Measurements from ENCODE around the gene ATAD3A. TPM values are rescaled to one million over a fixed set of nuclear protein-coding genes. Genes with fewer than 3 reads are reported as not detected.

Gene ATAD3A
- total RNA-seq, 4 donors from 2014 or later = 14.6 to 34.4 (median 20.4) TPM

- Histone ChIP-seq H3K4me3 (no peak overlapping the region), H3K27ac (no peak overlapping the region), H3K27me3 (no peaks in the 10 kb centered on the region), H3K9me3 (no peaks in the 10 kb centered on the region), H3K36me3 (peaks cover 0 to 29% (median 10%) of the 10 kb centered on the region in 4 donors), H3K4me1 (no peaks in the 10 kb centered on the region)
- DNase-seq = no peak
- 89% methylated on average over 17 of the region's 17 CpGs; no CpG with 5 or more reads in 1 of the 2 donors for WGBS, 2 donors (ENCODE audit: low coverage in 1 of 2)
- in situ Hi-C loops (cut with MboI; ENCODE audit: low pct_ligation_motif_present in 1 of 4, low pct_unique_long_range_greater_than_20kb in 1 of 4, low sequenced_read_pairs in 3 of 4) = no loop called here
- TF ChIP-seq EP300 (IDR thresholded peaks at IDR 0.05; ENCODE audit: low read depth) = no peak
- TF ChIP-seq POLR2A (IDR thresholded peaks at IDR 0.05) = no peak
- no peak for TF ChIP-seq CTCF (IDR thresholded peaks at IDR 0.05)
- no peak for TF ChIP-seq POLR2AphosphoS5 (IDR thresholded peaks at IDR 0.05)
- intact Hi-C loops (cut with DNase I; ENCODE audit: low total_unique reads) = no loop called here
Observed at GRCh38 chr1:1559066-1559465, 47.1 kb downstream of the ATAD3A start.

- 83% methylated on average over 9 of the region's 9 CpGs; no CpG with 5 or more reads in 1 of the 2 donors for WGBS, 2 donors (ENCODE audit: low coverage in 1 of 2)
- Histone ChIP-seq H3K36me3 (peaks cover 0 to 38% (median 14%) of the 10 kb centered on the region in 4 donors), H3K4me1 (no peaks in the 10 kb centered on the region), H3K4me3 (no peak overlapping the region), H3K27ac (no peak overlapping the region), H3K9me3 (no peaks in the 10 kb centered on the region), H3K27me3 (no peaks in the 10 kb centered on the region)
- TF ChIP-seq CTCF (IDR thresholded peaks at IDR 0.05) = no peak
- TF ChIP-seq POLR2AphosphoS5 (IDR thresholded peaks at IDR 0.05) = no peak
- no peak for TF ChIP-seq POLR2A (IDR thresholded peaks at IDR 0.05)
- no peak for TF ChIP-seq EP300 (IDR thresholded peaks at IDR 0.05; ENCODE audit: low read depth)
- in situ Hi-C loops (cut with MboI; ENCODE audit: low pct_ligation_motif_present in 1 of 4, low pct_unique_long_range_greater_than_20kb in 1 of 4, low sequenced_read_pairs in 3 of 4) = no loop called here
- DNase-seq = no peak
- intact Hi-C loops (cut with DNase I; ENCODE audit: low total_unique reads) = no loop called here
Observed at GRCh38 chr1:1560178-1560577, 48.2 kb downstream of the ATAD3A start.

- intact Hi-C loops (cut with DNase I; ENCODE audit: low total_unique reads) = no loop called here
- WGBS, 2 donors (ENCODE audit: low coverage in 1 of 2) = 91 to 100% methylated on average over 2 to 15 of the region's 15 CpGs
- Histone ChIP-seq H3K4me3 (no peak overlapping the region), H3K36me3 (peaks cover 0 to 38% (median 16%) of the 10 kb centered on the region in 4 donors), H3K4me1 (no peaks in the 10 kb centered on the region), H3K27me3 (no peaks in the 10 kb centered on the region), H3K27ac (no peak overlapping the region), H3K9me3 (no peaks in the 10 kb centered on the region)
- in situ Hi-C loops (cut with MboI; ENCODE audit: low pct_ligation_motif_present in 1 of 4, low pct_unique_long_range_greater_than_20kb in 1 of 4, low sequenced_read_pairs in 3 of 4) = no loop called here
- no peak for TF ChIP-seq CTCF (IDR thresholded peaks at IDR 0.05)
- TF ChIP-seq POLR2AphosphoS5 (IDR thresholded peaks at IDR 0.05) = no peak
- TF ChIP-seq EP300 (IDR thresholded peaks at IDR 0.05; ENCODE audit: low read depth) = no peak
- TF ChIP-seq POLR2A (IDR thresholded peaks at IDR 0.05) = no peak
- DNase-seq = no peak
Observed at GRCh38 chr1:1561801-1562470, 50.0 kb downstream of the ATAD3A start.

GRCh38 chr1:1562556-1563195 lies 50.7 kb downstream of the ATAD3A start:
- no peak for DNase-seq
- H3K4me1 ChIP-seq = no peaks in the 10 kb centered on the region
- intact Hi-C loops (cut with DNase I; ENCODE audit: low total_unique reads) (no loop called here), in situ Hi-C loops (cut with MboI; ENCODE audit: low pct_ligation_motif_present in 1 of 4, low pct_unique_long_range_greater_than_20kb in 1 of 4, low sequenced_read_pairs in 3 of 4) (no loop called here)
- no peaks in the 10 kb centered on the region for H3K9me3 ChIP-seq
- H3K36me3 ChIP-seq = peaks cover 0 to 38% (median 16%) of the 10 kb centered on the region in 4 donors
- 92% methylated on average over 16 of the region's 21 CpGs; no CpG with 5 or more reads in 1 of the 2 donors for WGBS, 2 donors (ENCODE audit: low coverage in 1 of 2)
- H3K27ac ChIP-seq = no peak overlapping the region
- no peak overlapping the region for H3K4me3 ChIP-seq
- no peaks in the 10 kb centered on the region for H3K27me3 ChIP-seq
- TF ChIP-seq POLR2AphosphoS5 (IDR thresholded peaks at IDR 0.05) (no peak), EP300 (IDR thresholded peaks at IDR 0.05; ENCODE audit: low read depth) (no peak), POLR2A (IDR thresholded peaks at IDR 0.05) (no peak), CTCF (IDR thresholded peaks at IDR 0.05) (no peak)
